ENCODE measurements around the gene LPCAT4. TPM values are rescaled to one million over a fixed set of nuclear protein-coding genes. Genes with fewer than 3 reads are reported as not detected.

The LPCAT4 gene
- total and polyA plus RNA-seq, 7 donors, result 6.7 to 13.1 (median 8.5) TPM

GRCh38 chr15:34332553-34333120, 34.4 kb downstream of the LPCAT4 start:
- 96 to 98% (median 97%) methylated on average over 6 of the region's 6 CpGs for WGBS, 3 donors
- no peak for TF ChIP-seq CTCF (IDR thresholded peaks at IDR 0.05)
- no peaks in the 10 kb centered on the region for H3K27me3 ChIP-seq (ENCODE audit: insufficient read depth in 3 of 3, low read length in 2 of 3)
- intact Hi-C loops (cut with DNase I), result no loop called here
- H3K4me1 ChIP-seq, result peaks cover 32% of the 10 kb centered on the region
- H3K36me3 ChIP-seq (ENCODE audit: insufficient read depth in 1 of 2, low read depth in 1 of 2), result peaks cover 0 to 10% of the 10 kb centered on the region in 2 donors
- no peak for DNase-seq
- no peak for ATAC-seq
- no peak overlapping the region for H3K4me3 ChIP-seq
- H3K9me3 ChIP-seq, result no peaks in the 10 kb centered on the region
- H3K27ac ChIP-seq, result no peak overlapping the region

- DNase-seq (no peak), ATAC-seq (no peak)
- Histone ChIP-seq H3K4me1 (peaks cover 30% of the 10 kb centered on the region), H3K4me3 (no peak overlapping the region), H3K27me3 (ENCODE audit: insufficient read depth in 3 of 3, low read length in 2 of 3) (no peaks in the 10 kb centered on the region), H3K36me3 (ENCODE audit: insufficient read depth in 1 of 2, low read depth in 1 of 2) (peaks cover 0 to 10% of the 10 kb centered on the region in 2 donors), H3K27ac (no peak overlapping the region), H3K9me3 (no peaks in the 10 kb centered on the region)
- intact Hi-C loops (cut with DNase I), result no loop called here
- WGBS, 3 donors, result 62 to 81% (median 65%) methylated on average over 2 of the region's 2 CpGs
- TF ChIP-seq CTCF (IDR thresholded peaks at IDR 0.05), result no peak
Observed at GRCh38 chr15:34331809-34332208, 35.2 kb downstream of the LPCAT4 start.

- Histone ChIP-seq H3K9me3 (no peaks in the 10 kb centered on the region), H3K27ac (no peak overlapping the region), H3K4me3 (no peak overlapping the region), H3K36me3 (ENCODE audit: insufficient read depth in 1 of 2, low read depth in 1 of 2) (peaks cover 0 to 10% of the 10 kb centered on the region in 2 donors), H3K27me3 (ENCODE audit: insufficient read depth in 3 of 3, low read length in 2 of 3) (no peaks in the 10 kb centered on the region), H3K4me1 (peaks cover 22% of the 10 kb centered on the region)
- intact Hi-C loops (cut with DNase I), result no loop called here
- TF ChIP-seq CTCF (IDR thresholded peaks at IDR 0.05), result no peak
- ATAC-seq (no peak), DNase-seq (no peak)
- 92 to 95% (median 94%) methylated on average over 5 of the region's 5 CpGs for WGBS, 3 donors
Observed at GRCh38 chr15:34330279-34330678, 36.7 kb downstream of the LPCAT4 start.

- Histone ChIP-seq H3K27ac (no peak overlapping the region), H3K4me1 (peaks cover 15% of the 10 kb centered on the region)
Observed at GRCh38 chr15:34329006-34329405, 38.0 kb downstream of the LPCAT4 start.

More at GRCh38 chr15:34329006-34329405, 38.0 kb downstream of the LPCAT4 start:
- intact Hi-C loops (cut with DNase I), result no loop called here
- ATAC-seq (no peak), DNase-seq (no peak)
- Histone ChIP-seq H3K4me3 (no peak overlapping the region), H3K9me3 (no peaks in the 10 kb centered on the region), H3K36me3 (ENCODE audit: insufficient read depth in 1 of 2, low read depth in 1 of 2) (peaks cover 0 to 10% of the 10 kb centered on the region in 2 donors), H3K27me3 (ENCODE audit: insufficient read depth in 3 of 3, low read length in 2 of 3) (no peaks in the 10 kb centered on the region)
- TF ChIP-seq CTCF (IDR thresholded peaks at IDR 0.05), result no peak
- 59 to 77% (median 65%) methylated on average over 2 of the region's 2 CpGs for WGBS, 3 donors

All from psoas muscle (tissue), 8 donors.